ENCODE measurements around the gene TPRN. TPM values are rescaled to one million over a fixed set of nuclear protein-coding genes. Genes with fewer than 3 reads are reported as not detected.

TPRN gene
- total and polyA plus RNA-seq, 9 of the 15 experiments (the other 6 are each of a cell fraction or from before 2014, with no cell fraction given), result 0.31 to 31.9 (median 4.4) TPM

DNA sequence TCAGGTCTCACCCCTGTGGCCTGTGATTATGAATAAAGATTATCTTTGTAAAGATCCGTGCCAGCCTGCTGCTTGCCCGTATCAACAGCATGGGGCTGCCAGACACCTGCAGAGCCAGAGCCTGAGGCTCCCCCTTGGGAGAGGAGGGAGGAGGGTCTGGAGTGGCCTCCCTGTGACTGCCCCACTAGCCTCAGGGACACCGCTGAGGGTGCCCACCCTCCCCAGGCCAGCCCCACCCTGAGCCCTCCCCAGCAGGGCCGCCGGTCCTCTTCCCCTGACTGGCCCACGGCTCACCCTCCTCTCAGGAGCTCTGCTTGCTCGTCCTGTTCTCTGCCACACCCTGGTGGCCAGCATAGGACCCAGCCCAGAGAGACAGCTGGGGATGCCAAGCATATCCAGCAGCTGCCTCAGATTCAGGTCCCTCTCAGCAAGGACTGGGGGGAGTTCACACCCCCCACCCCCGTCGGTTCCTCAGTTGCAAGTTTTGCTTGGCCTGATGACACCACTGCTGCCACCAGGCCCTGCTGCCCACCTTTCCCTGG, 10.2 kb downstream of the TPRN start:
- intact Hi-C loops (cut with micrococcal nuclease) (no loop called here), in situ Hi-C loops (cut with MboI) (no loop called here)
- DNase-seq (ENCODE audit: extremely low read depth in 1 of 4, low spot score in 3 of 4) (no peak), FAIRE-seq (no peak), ATAC-seq (no peak)
- Histone ChIP-seq H3K9ac (ENCODE audit: insufficient read depth in 1 of 2, low read depth in 2 of 2, low read length in 2 of 2) (peak overlapping the region in 1 of 2 experiments; percentile 96; a peak in 2 of 4 replicates), H3K4me1 (replicated peaks in 1 of 2; ENCODE audit: control insufficient read depth in 2 of 2, insufficient read depth in 2 of 2, low read length in 2 of 2) (peaks cover 20 to 97% of the 10 kb centered on the region in 2 experiments), H3K4me3 (0 out of 2 replicates have a peak overlapping the region, but pooled peaks have one; percentile 98), H3K9me3 (replicated peaks; ENCODE audit: control insufficient read depth, insufficient read depth, low read depth, low read length) (no peaks in the 10 kb centered on the region), H4K20me1 (replicated peaks; ENCODE audit: control insufficient read depth, insufficient read depth, low read length) (peaks cover 8% of the 10 kb centered on the region), H3K27ac (ENCODE audit: extremely low read depth, low read depth, low read length) (no peak overlapping the region), H3K27me3 (ENCODE audit: control insufficient read depth in 2 of 2, insufficient read depth in 2 of 2, low read length in 2 of 2) (no peaks in the 10 kb centered on the region), H3K9me1 (ENCODE audit: control insufficient read depth, insufficient read depth, low read length) (no peaks in the 10 kb centered on the region), H2AFZ (ENCODE audit: low read depth, low read length) (no peak overlapping the region), H3K79me2 (ENCODE audit: control insufficient read depth, insufficient read depth, low read length) (peaks cover 44% of the 10 kb centered on the region), H3K36me3 (ENCODE audit: control insufficient read depth, insufficient read depth, low read length) (peaks cover 53% of the 10 kb centered on the region; the same call in 2 of the 3 replicates), H3K4me2 (ENCODE audit: insufficient read depth, low read length) (peak overlapping the region; percentile 98; the same call in 1 of the 2 replicates)
- ChIA-PET CTCF (ENCODE audit: low intra/inter-chr PET ratio) (no interaction called here), POLR2A (interaction anchor here (0.6 to 6.7 kb wide), 6 partner anchors 8 to 342 kb away, joined by 3 to 56 read pairs (median 4); partner anchors contain the start of genes NDOR1, TMEM203 and TPRN)
- 59% methylated on average over 3 of the region's 9 CpGs for WGBS (ENCODE audit: insufficient coverage, low coverage, missing lambda C conversion rate)
- TF ChIP-seq ZNF12 (CRISPR knock-in tag; IDR thresholded peaks at IDR 0.05), result no peak
- no peak for TF ChIP-seq ZNF224 (CRISPR knock-in tag; IDR thresholded peaks at IDR 0.05)
- no peak for TF ChIP-seq NONO (IDR thresholded peaks at IDR 0.05; ENCODE audit: low read depth in 2 of 2, low read length in 1 of 2)
- TF ChIP-seq MCM7 (IDR thresholded peaks at IDR 0.05), result no peak
- TF ChIP-seq, protein P1, sequence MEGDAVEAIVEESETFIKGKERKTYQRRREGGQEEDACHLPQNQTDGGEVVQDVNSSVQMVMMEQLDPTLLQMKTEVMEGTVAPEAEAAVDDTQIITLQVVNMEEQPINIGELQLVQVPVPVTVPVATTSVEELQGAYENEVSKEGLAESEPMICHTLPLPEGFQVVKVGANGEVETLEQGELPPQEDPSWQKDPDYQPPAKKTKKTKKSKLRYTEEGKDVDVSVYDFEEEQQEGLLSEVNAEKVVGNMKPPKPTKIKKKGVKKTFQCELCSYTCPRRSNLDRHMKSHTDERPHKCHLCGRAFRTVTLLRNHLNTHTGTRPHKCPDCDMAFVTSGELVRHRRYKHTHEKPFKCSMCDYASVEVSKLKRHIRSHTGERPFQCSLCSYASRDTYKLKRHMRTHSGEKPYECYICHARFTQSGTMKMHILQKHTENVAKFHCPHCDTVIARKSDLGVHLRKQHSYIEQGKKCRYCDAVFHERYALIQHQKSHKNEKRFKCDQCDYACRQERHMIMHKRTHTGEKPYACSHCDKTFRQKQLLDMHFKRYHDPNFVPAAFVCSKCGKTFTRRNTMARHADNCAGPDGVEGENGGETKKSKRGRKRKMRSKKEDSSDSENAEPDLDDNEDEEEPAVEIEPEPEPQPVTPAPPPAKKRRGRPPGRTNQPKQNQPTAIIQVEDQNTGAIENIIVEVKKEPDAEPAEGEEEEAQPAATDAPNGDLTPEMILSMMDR (IDR thresholded peaks at IDR 0.05 in 2 of 3, conservative IDR thresholded peaks at IDR 0.05 in 1 of 3; ENCODE audit: insufficient read depth in 2 of 3, low read depth in 1 of 3, low read length in 3 of 3), result peak in 2 of 3 experiments; percentile 11 to 19; a peak in 3 of 6 replicates
- no TSS peak for BruUV-seq (replicated peaks)
